ENCODE measurements around the gene FOXP1. TPM values are rescaled to one million over a fixed set of nuclear protein-coding genes. Genes with fewer than 3 reads are reported as not detected.
"Not testable (repeated sequence)": the region's sequence is repeated elsewhere in the genome, so short reads cannot be mapped to it uniquely, and the experiment has no call there.

FOXP1 gene
- total RNA-seq, 2 donors from 2014 or later = 41.7 to 94.3 TPM

GRCh38 chr3:71436337-71436736, 147.2 kb downstream of the FOXP1 start:
- Histone ChIP-seq H3K9ac (ENCODE audit: extremely low read depth, low read length, poor library complexity, severe bottlenecking) (no peak overlapping the region), H3K9me3 (ENCODE audit: control insufficient read depth, low read length) (no peaks in the 10 kb centered on the region), H3K27ac (ENCODE audit: low read depth, low read length) (no peak overlapping the region), H3K36me3 (ENCODE audit: control insufficient read depth, insufficient read depth, low read length) (no peaks in the 10 kb centered on the region), H3K4me1 (ENCODE audit: control insufficient read depth, insufficient read depth, low read length) (no peaks in the 10 kb centered on the region), H3K27me3 (ENCODE audit: control insufficient read depth, insufficient read depth, low read length, poor library complexity, severe bottlenecking) (peaks cover 9% of the 10 kb centered on the region), H3K4me3 (ENCODE audit: low read length) (no peak overlapping the region)
- peaks cover 21% of the 10 kb centered on the region for H3K36me3 Mint-ChIP-seq (ENCODE audit: low read depth)
- H3K27ac Mint-ChIP-seq = no peak overlapping the region
- peaks cover 12% of the 10 kb centered on the region for H3K27me3 Mint-ChIP-seq (ENCODE audit: insufficient read depth)
- H3K4me1 Mint-ChIP-seq = peaks cover 37% of the 10 kb centered on the region
- no peak overlapping the region for H3K4me3 Mint-ChIP-seq
- WGBS, 2 experiments (ENCODE audit: insufficient coverage in 1 of 2, insufficient read length in 1 of 2) = 97% methylated on average over 3 to 5 of the region's 5 CpGs
- H3K9me3 Mint-ChIP-seq = peaks cover 12% of the 10 kb centered on the region
- TF ChIP-seq, protein P1, sequence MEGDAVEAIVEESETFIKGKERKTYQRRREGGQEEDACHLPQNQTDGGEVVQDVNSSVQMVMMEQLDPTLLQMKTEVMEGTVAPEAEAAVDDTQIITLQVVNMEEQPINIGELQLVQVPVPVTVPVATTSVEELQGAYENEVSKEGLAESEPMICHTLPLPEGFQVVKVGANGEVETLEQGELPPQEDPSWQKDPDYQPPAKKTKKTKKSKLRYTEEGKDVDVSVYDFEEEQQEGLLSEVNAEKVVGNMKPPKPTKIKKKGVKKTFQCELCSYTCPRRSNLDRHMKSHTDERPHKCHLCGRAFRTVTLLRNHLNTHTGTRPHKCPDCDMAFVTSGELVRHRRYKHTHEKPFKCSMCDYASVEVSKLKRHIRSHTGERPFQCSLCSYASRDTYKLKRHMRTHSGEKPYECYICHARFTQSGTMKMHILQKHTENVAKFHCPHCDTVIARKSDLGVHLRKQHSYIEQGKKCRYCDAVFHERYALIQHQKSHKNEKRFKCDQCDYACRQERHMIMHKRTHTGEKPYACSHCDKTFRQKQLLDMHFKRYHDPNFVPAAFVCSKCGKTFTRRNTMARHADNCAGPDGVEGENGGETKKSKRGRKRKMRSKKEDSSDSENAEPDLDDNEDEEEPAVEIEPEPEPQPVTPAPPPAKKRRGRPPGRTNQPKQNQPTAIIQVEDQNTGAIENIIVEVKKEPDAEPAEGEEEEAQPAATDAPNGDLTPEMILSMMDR (conservative IDR thresholded peaks at IDR 0.05) = no peak
- DNase-seq = no peak

DNA sequence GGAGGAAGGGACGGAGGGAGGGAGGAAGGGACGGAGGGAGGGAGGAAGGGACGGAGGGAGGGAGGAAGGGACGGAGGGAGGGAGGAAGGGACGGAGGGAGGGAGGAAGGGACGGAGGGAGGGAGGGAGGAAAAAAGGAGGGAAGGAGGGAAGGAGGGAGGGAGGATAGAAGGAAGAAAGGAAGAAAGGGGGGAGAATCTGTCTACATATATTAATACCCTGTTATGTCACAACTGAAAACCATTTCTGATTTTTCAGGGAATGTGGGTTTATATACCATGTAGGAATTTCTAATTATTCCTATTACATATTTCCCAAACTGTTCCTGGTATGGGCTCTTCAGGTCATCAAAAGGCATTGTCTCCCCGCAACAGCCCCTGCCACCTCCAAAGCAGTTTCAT, 147.7 kb downstream of the FOXP1 start:
- H3K27me3 ChIP-seq (ENCODE audit: control insufficient read depth, insufficient read depth, low read length, poor library complexity, severe bottlenecking); DNase-seq; H3K4me3 Mint-ChIP-seq; H3K27ac ChIP-seq (ENCODE audit: low read depth, low read length); H3K36me3 ChIP-seq (ENCODE audit: control insufficient read depth, insufficient read depth, low read length); H3K27ac Mint-ChIP-seq; H3K9ac ChIP-seq (ENCODE audit: extremely low read depth, low read length, poor library complexity, severe bottlenecking); H3K4me1 ChIP-seq (ENCODE audit: control insufficient read depth, insufficient read depth, low read length); H3K9me3 ChIP-seq (ENCODE audit: control insufficient read depth, low read length); H3K4me3 ChIP-seq (ENCODE audit: low read length): not testable (repeated sequence)
- H3K9me3 Mint-ChIP-seq = peaks cover 12% of the 10 kb centered on the region
- H3K36me3 Mint-ChIP-seq (ENCODE audit: low read depth) = peaks cover 21% of the 10 kb centered on the region
- H3K27me3 Mint-ChIP-seq (ENCODE audit: insufficient read depth) = peaks cover 12% of the 10 kb centered on the region
- WGBS, 2 experiments (ENCODE audit: insufficient coverage in 1 of 2, insufficient read length in 1 of 2) = 98 to 100% methylated on average over 1 of the region's 7 CpGs
- H3K4me1 Mint-ChIP-seq = peaks cover 41% of the 10 kb centered on the region

GRCh38 chr3:71433631-71434030, 149.9 kb downstream of the FOXP1 start:
- H3K4me3 ChIP-seq (ENCODE audit: low read length) = no peak overlapping the region
- Mint-ChIP-seq H3K27me3 (ENCODE audit: insufficient read depth) (peaks cover 12% of the 10 kb centered on the region), H3K4me3 (no peak overlapping the region), H3K4me1 (peaks cover 53% of the 10 kb centered on the region), H3K27ac (no peak overlapping the region), H3K36me3 (ENCODE audit: low read depth) (peaks cover 21% of the 10 kb centered on the region), H3K9me3 (peaks cover 12% of the 10 kb centered on the region)
- no peak overlapping the region for H3K9ac ChIP-seq (ENCODE audit: extremely low read depth, low read length, poor library complexity, severe bottlenecking)
- no peaks in the 10 kb centered on the region for H3K36me3 ChIP-seq (ENCODE audit: control insufficient read depth, insufficient read depth, low read length)
- no peak overlapping the region for H3K27ac ChIP-seq (ENCODE audit: low read depth, low read length)
- DNase-seq = no peak
- WGBS, 2 experiments (ENCODE audit: insufficient coverage in 1 of 2, insufficient read length in 1 of 2) = 80 to 84% methylated on average over 6 to 9 of the region's 9 CpGs
- TF ChIP-seq, protein P1 (conservative IDR thresholded peaks at IDR 0.05) = no peak
- H3K9me3 ChIP-seq (ENCODE audit: control insufficient read depth, low read length) = no peaks in the 10 kb centered on the region
- peaks cover 9% of the 10 kb centered on the region for H3K27me3 ChIP-seq (ENCODE audit: control insufficient read depth, insufficient read depth, low read length, poor library complexity, severe bottlenecking)
- H3K4me1 ChIP-seq (ENCODE audit: control insufficient read depth, insufficient read depth, low read length) = no peaks in the 10 kb centered on the region
